Progenitor cell of endocrine pancreas (in vitro differentiated cells): Measurements from ENCODE around the gene ENO2. TPM values are rescaled to one million over a fixed set of nuclear protein-coding genes. Genes with fewer than 3 reads are reported as not detected.
"Not testable (repeated sequence)": the region's sequence is repeated elsewhere in the genome, so short reads cannot be mapped to it uniquely, and the experiment has no call there.

Source experiments
- DNase-seq: peaks from one replicate; pipeline ENCODE4 v3.0.0; 2021; ENCODE audit warnings: low spot score; ENCODE audit not compliant: unreplicated experiment
- H3K27ac Mint-ChIP-seq: 2 replicates; pipeline ENCODE4 v1.8.0; 2021; ENCODE audit warnings: mild to moderate bottlenecking, moderate library complexity, mixed read lengths
- H3K27me3 Mint-ChIP-seq: 2 replicates; pipeline ENCODE4 v1.8.0; 2021; ENCODE audit warnings: mixed read lengths
- H3K36me3 Mint-ChIP-seq: 2 replicates; pipeline ENCODE4 v1.8.0; 2022; ENCODE audit warnings: mixed read lengths; ENCODE audit not compliant: insufficient read depth
- H3K4me1 Mint-ChIP-seq: 2 replicates; pipeline ENCODE4 v1.8.0; 2021; ENCODE audit warnings: low read depth, mixed read lengths
- H3K4me3 Mint-ChIP-seq: 2 replicates; pipeline ENCODE4 v1.8.0; 2021; ENCODE audit warnings: low read depth, mild to moderate bottlenecking, moderate library complexity, mixed read lengths
- H3K9me3 Mint-ChIP-seq: 2 replicates; pipeline ENCODE4 v1.8.0; 2021; ENCODE audit warnings: low read depth, mixed read lengths
- total RNA-seq: library from RNA; stranded (reverse); gene quantifications from 2 replicates; pipeline ENCODE4 v1.2.1, GENCODE V29; 2021
- TF ChIP-seq, protein P1 (sequence below): fragments of 200-600 bp; sonication (generic); IDR thresholded peaks from one replicate; pipeline ENCODE4 v1.5.0; 2021; ENCODE audit warnings: antibody characterized with exemption, mild to moderate bottlenecking; ENCODE audit not compliant: unreplicated experiment

ENO2 gene
- total RNA-seq, 1 donor from 2014 or later: 77.9 TPM

DNA sequence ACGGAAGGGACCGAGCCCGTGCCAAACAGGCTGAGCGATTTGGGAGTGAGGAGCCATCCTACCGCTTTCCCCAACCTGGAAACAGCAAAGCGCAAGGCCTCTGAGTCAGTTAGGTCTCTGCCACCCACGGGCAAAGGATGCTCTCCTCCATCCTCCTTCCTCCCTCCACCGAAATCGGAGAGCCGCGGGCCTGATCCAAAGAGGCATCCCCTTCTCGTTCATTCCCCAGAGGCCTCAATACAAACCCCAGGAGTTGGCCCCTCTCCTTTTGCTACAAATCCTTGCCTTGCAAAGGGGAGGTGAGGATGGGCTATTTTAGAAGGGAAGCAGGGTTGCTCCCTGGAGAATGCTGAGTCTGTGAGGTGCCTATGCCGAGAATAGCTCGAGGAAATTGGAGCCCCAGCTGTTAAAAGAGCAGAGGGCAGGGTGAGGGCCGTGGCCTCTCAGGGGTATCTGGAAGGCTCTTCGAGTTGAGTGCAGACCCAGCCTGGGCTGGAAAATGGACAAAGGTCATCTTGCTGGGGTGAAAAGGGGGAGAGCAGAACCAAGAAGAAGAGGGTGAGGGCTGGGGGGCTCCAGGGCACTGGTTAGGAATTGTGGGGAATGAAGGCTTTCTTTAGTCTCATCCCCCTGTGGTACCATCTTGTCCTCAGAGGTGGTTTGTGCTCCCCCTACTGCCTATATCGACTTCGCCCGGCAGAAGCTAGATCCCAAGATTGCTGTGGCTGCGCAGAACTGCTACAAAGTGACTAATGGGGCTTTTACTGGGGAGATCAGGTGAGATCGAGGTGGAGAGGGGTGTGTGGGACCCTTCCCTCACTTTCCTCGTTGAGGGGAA is 46.0 kb upstream of the ENO2 start:
- H3K9me3 Mint-ChIP-seq: no peaks in the 10 kb centered on the region
- H3K36me3 Mint-ChIP-seq: peaks cover 32% of the 10 kb centered on the region
- peaks cover 10% of the 10 kb centered on the region for H3K27me3 Mint-ChIP-seq
- H3K27ac Mint-ChIP-seq: peak overlapping the region; percentile 85
- TF ChIP-seq, protein P1, sequence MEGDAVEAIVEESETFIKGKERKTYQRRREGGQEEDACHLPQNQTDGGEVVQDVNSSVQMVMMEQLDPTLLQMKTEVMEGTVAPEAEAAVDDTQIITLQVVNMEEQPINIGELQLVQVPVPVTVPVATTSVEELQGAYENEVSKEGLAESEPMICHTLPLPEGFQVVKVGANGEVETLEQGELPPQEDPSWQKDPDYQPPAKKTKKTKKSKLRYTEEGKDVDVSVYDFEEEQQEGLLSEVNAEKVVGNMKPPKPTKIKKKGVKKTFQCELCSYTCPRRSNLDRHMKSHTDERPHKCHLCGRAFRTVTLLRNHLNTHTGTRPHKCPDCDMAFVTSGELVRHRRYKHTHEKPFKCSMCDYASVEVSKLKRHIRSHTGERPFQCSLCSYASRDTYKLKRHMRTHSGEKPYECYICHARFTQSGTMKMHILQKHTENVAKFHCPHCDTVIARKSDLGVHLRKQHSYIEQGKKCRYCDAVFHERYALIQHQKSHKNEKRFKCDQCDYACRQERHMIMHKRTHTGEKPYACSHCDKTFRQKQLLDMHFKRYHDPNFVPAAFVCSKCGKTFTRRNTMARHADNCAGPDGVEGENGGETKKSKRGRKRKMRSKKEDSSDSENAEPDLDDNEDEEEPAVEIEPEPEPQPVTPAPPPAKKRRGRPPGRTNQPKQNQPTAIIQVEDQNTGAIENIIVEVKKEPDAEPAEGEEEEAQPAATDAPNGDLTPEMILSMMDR: no peak
- DNase-seq: no peak
- H3K4me1 Mint-ChIP-seq: peaks cover 27% of the 10 kb centered on the region
- peak overlapping the region; percentile 94 for H3K4me3 Mint-ChIP-seq

DNA sequence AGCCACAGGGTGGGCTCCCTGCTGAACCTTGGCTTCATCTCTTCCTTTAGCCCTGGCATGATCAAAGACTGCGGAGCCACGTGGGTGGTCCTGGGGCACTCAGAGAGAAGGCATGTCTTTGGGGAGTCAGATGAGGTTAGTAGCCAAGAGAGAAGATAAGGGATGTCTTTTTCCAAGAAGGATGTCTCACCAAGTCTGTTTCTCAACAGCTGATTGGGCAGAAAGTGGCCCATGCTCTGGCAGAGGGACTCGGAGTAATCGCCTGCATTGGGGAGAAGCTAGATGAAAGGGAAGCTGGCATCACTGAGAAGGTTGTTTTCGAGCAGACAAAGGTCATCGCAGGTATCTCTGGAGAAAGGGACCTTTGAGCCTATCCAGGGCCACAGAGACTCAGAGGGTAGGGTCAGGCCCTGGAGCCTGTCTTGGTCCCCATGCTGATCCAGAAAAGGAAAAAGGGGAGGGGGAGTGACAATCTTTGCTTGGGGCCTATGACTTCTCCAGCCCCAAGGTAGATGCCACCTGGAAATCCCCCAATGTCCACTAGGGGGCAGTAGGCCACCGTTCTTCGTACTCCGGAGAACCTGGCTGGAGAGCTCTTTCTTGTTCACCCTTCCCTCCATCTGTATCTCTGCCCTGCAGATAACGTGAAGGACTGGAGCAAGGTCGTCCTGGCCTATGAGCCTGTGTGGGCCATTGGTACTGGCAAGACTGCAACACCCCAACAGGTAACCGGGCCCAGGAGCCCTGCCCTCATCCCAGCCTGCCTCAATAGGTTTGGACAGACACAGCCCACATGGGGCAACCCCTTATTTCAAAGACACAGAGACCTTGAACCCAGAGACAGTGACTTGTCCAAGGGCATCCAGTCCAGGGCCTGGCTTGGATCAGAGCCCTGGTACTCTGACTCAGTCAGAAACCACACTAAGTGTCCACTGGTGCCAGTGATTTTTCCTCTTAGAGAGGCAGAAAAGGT is 45.0 kb upstream of the ENO2 start:
- no peaks in the 10 kb centered on the region for H3K9me3 Mint-ChIP-seq
- peaks cover 10% of the 10 kb centered on the region for H3K27me3 Mint-ChIP-seq
- TF ChIP-seq, protein P1: peak; percentile 100
- peak overlapping the region; percentile 85 for H3K27ac Mint-ChIP-seq
- H3K36me3 Mint-ChIP-seq: peaks cover 29% of the 10 kb centered on the region
- H3K4me1 Mint-ChIP-seq: peaks cover 30% of the 10 kb centered on the region
- H3K4me3 Mint-ChIP-seq: peak overlapping the region; percentile 94
- peak; percentile 95 for DNase-seq

DNA sequence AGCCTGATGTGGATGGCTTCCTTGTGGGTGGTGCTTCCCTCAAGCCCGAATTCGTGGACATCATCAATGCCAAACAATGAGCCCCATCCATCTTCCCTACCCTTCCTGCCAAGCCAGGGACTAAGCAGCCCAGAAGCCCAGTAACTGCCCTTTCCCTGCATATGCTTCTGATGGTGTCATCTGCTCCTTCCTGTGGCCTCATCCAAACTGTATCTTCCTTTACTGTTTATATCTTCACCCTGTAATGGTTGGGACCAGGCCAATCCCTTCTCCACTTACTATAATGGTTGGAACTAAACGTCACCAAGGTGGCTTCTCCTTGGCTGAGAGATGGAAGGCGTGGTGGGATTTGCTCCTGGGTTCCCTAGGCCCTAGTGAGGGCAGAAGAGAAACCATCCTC is 44.1 kb upstream of the ENO2 start:
- not testable (repeated sequence) for H3K27ac Mint-ChIP-seq

DNA sequence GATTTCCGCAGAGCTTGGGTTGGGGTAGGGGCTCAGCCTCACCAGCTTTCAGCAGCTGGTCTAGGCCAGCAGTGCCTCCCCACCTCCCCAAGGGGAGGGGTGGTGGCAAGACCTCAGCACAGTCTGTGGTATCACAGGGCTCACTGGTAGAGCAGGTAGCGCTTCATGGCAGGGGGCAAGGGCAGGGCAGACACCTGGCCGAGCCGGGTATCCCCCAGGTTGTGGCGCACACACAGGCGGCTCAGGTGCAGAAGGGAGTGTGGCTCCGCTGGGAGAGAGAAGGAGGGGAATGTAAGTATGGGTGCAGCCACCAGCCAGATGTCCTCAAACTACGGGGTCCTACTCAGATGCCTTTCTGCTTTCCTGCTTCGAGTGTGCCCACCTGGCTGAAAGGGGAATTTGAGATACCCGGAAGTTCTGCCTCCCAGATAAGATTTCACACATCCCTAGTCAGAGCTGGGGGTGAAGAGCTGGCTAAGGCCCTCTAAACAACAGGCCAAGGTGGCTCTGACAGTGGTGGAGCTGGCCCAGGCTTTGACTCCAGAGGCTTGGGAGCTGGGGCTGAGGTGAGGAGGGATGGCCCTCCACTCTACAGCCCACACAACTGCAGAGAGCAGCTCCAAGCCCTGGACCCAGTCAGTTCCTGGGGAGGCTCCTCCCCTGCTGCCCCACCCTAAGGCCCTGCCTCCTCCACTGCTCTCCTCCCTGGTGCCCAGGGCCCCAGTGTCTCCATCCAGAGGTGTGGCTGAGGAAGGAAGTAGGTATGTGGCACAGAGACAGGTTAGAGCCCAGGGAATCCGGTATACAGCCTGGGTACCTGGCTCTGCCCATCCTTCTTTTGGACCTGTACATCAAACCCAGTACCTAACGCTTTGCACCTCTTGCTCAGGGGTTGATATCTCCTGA is 43.1 kb upstream of the ENO2 start:
- peak overlapping the region; percentile 92 for H3K27ac Mint-ChIP-seq
- no peak for DNase-seq
- H3K4me1 Mint-ChIP-seq: peaks cover 32% of the 10 kb centered on the region

More for the DNA sequence above, 44.1 kb upstream of the ENO2 start:
- DNase-seq, H3K27me3 Mint-ChIP-seq, H3K4me3 Mint-ChIP-seq, H3K9me3 Mint-ChIP-seq: not testable (repeated sequence)
- Mint-ChIP-seq H3K36me3 (peaks cover 22% of the 10 kb centered on the region), H3K4me1 (peaks cover 30% of the 10 kb centered on the region)

More for the DNA sequence above, 43.1 kb upstream of the ENO2 start:
- peaks cover 4% of the 10 kb centered on the region for H3K27me3 Mint-ChIP-seq
- TF ChIP-seq, protein P1: no peak
- peak overlapping the region; percentile 93 for H3K4me3 Mint-ChIP-seq
- peaks cover 20% of the 10 kb centered on the region for H3K36me3 Mint-ChIP-seq
- no peaks in the 10 kb centered on the region for H3K9me3 Mint-ChIP-seq
